ENCODE data around the gene MRC1. TPM values are rescaled to one million over a fixed set of nuclear protein-coding genes. Genes with fewer than 3 reads are reported as not detected.

The MRC1 gene

Small RNA genes within 50 kb of the gene (small RNA-seq; reads per million reads assigned to genes)
- gene MIR511 (ENCODE audit: low read depth) = not detected

All from mesenchymal stem cell (in vitro differentiated cells and primary cell).